ENCODE data around the gene CAD.

Gene CAD

GRCh38 chr2:27243391-27244130 is 26.4 kb downstream of the CAD start:
- H3K27ac ChIP-seq (ENCODE audit: low read depth, low read length, severe bottlenecking), result no peak overlapping the region
- H3K36me3 ChIP-seq (ENCODE audit: control insufficient read depth, insufficient read depth, low read length), result peaks cover 53% of the 10 kb centered on the region
- no peaks in the 10 kb centered on the region for H3K4me1 ChIP-seq (ENCODE audit: control insufficient read depth, insufficient read depth, low read length, poor library complexity, severe bottlenecking)
- 96 to 98% methylated on average over 17 to 18 of the region's 19 CpGs for WGBS, 2 experiments (ENCODE audit: insufficient coverage in 2 of 2)
- no peak overlapping the region for H3K4me3 ChIP-seq (ENCODE audit: extremely low read depth, insufficient read depth, low read length, poor library complexity, severe bottlenecking)
- no peaks in the 10 kb centered on the region for H3K9me3 ChIP-seq (ENCODE audit: control insufficient read depth, low read length)

GRCh38 chr2:27245116-27245515 is 27.9 kb downstream of the CAD start:
- H3K27ac ChIP-seq (ENCODE audit: low read depth, low read length, severe bottlenecking), result no peak overlapping the region

GRCh38 chr2:27245626-27246025 is 28.5 kb downstream of the CAD start:
- H3K36me3 ChIP-seq (ENCODE audit: control insufficient read depth, insufficient read depth, low read length), result peaks cover 40% of the 10 kb centered on the region
- H3K27ac ChIP-seq (ENCODE audit: low read depth, low read length, severe bottlenecking), result no peak overlapping the region
- H3K4me3 ChIP-seq (ENCODE audit: extremely low read depth, insufficient read depth, low read length, poor library complexity, severe bottlenecking), result no peak overlapping the region
- 92 to 100% methylated on average over 1 to 2 of the region's 4 CpGs for WGBS, 2 experiments (ENCODE audit: insufficient coverage in 2 of 2)
- H3K9me3 ChIP-seq (ENCODE audit: control insufficient read depth, low read length), result no peaks in the 10 kb centered on the region
- no peaks in the 10 kb centered on the region for H3K4me1 ChIP-seq (ENCODE audit: control insufficient read depth, insufficient read depth, low read length, poor library complexity, severe bottlenecking)

More at GRCh38 chr2:27245116-27245515, 27.9 kb downstream of the CAD start:
- Histone ChIP-seq H3K4me1 (ENCODE audit: control insufficient read depth, insufficient read depth, low read length, poor library complexity, severe bottlenecking) (no peaks in the 10 kb centered on the region), H3K4me3 (ENCODE audit: extremely low read depth, insufficient read depth, low read length, poor library complexity, severe bottlenecking) (no peak overlapping the region), H3K36me3 (ENCODE audit: control insufficient read depth, insufficient read depth, low read length) (peaks cover 45% of the 10 kb centered on the region), H3K9me3 (ENCODE audit: control insufficient read depth, low read length) (no peaks in the 10 kb centered on the region)
- WGBS, 2 experiments (ENCODE audit: insufficient coverage in 2 of 2), result 91 to 93% methylated on average over 8 of the region's 10 CpGs

- Histone ChIP-seq H3K4me3 (ENCODE audit: extremely low read depth, insufficient read depth, low read length, poor library complexity, severe bottlenecking) (no peak overlapping the region), H3K4me1 (ENCODE audit: control insufficient read depth, insufficient read depth, low read length, poor library complexity, severe bottlenecking) (no peaks in the 10 kb centered on the region), H3K36me3 (ENCODE audit: control insufficient read depth, insufficient read depth, low read length) (peaks cover 17% of the 10 kb centered on the region), H3K9me3 (ENCODE audit: control insufficient read depth, low read length) (no peaks in the 10 kb centered on the region), H3K27ac (ENCODE audit: low read depth, low read length, severe bottlenecking) (no peak overlapping the region)
- 56 to 93% methylated on average over 3 of the region's 4 CpGs for WGBS, 2 experiments (ENCODE audit: insufficient coverage in 2 of 2)
Measured at GRCh38 chr2:27247893-27248292, 30.7 kb downstream of the CAD start.

- H3K4me1 ChIP-seq (ENCODE audit: control insufficient read depth, insufficient read depth, low read length, poor library complexity, severe bottlenecking), result no peaks in the 10 kb centered on the region
- H3K9me3 ChIP-seq (ENCODE audit: control insufficient read depth, low read length), result no peaks in the 10 kb centered on the region
- 78 to 90% methylated on average over 9 of the region's 12 CpGs for WGBS, 2 experiments (ENCODE audit: insufficient coverage in 2 of 2)
- no peak overlapping the region for H3K4me3 ChIP-seq (ENCODE audit: extremely low read depth, insufficient read depth, low read length, poor library complexity, severe bottlenecking)
- no peak overlapping the region for H3K27ac ChIP-seq (ENCODE audit: low read depth, low read length, severe bottlenecking)
- peaks cover 3% of the 10 kb centered on the region for H3K36me3 ChIP-seq (ENCODE audit: control insufficient read depth, insufficient read depth, low read length)
Measured at GRCh38 chr2:27249159-27249890, 32.2 kb downstream of the CAD start.

GRCh38 chr2:27249891-27250651 is 32.9 kb downstream of the CAD start:
- Histone ChIP-seq H3K4me1 (ENCODE audit: control insufficient read depth, insufficient read depth, low read length, poor library complexity, severe bottlenecking) (no peaks in the 10 kb centered on the region), H3K36me3 (ENCODE audit: control insufficient read depth, insufficient read depth, low read length) (peaks cover under 1% of the 10 kb centered on the region), H3K27ac (ENCODE audit: low read depth, low read length, severe bottlenecking) (no peak overlapping the region), H3K4me3 (ENCODE audit: extremely low read depth, insufficient read depth, low read length, poor library complexity, severe bottlenecking) (no peak overlapping the region), H3K9me3 (ENCODE audit: control insufficient read depth, low read length) (no peaks in the 10 kb centered on the region)
- 19 to 23% methylated on average over 21 of the region's 22 CpGs for WGBS, 2 experiments (ENCODE audit: insufficient coverage in 2 of 2)

GRCh38 chr2:27250652-27251379 is 33.6 kb downstream of the CAD start:
- Histone ChIP-seq H3K4me3 (ENCODE audit: extremely low read depth, insufficient read depth, low read length, poor library complexity, severe bottlenecking) (no peak overlapping the region), H3K27ac (ENCODE audit: low read depth, low read length, severe bottlenecking) (no peak overlapping the region), H3K36me3 (ENCODE audit: control insufficient read depth, insufficient read depth, low read length) (no peaks in the 10 kb centered on the region), H3K4me1 (ENCODE audit: control insufficient read depth, insufficient read depth, low read length, poor library complexity, severe bottlenecking) (no peaks in the 10 kb centered on the region), H3K9me3 (ENCODE audit: control insufficient read depth, low read length) (no peaks in the 10 kb centered on the region)
- WGBS, 2 experiments (ENCODE audit: insufficient coverage in 2 of 2), result 68 to 74% methylated on average over 7 to 9 of the region's 13 CpGs

- Histone ChIP-seq H3K27ac (ENCODE audit: low read depth, low read length, severe bottlenecking) (no peak overlapping the region), H3K4me1 (ENCODE audit: control insufficient read depth, insufficient read depth, low read length, poor library complexity, severe bottlenecking) (no peaks in the 10 kb centered on the region), H3K9me3 (ENCODE audit: control insufficient read depth, low read length) (no peaks in the 10 kb centered on the region), H3K4me3 (ENCODE audit: extremely low read depth, insufficient read depth, low read length, poor library complexity, severe bottlenecking) (no peak overlapping the region), H3K36me3 (ENCODE audit: control insufficient read depth, insufficient read depth, low read length) (no peaks in the 10 kb centered on the region)
- 77 to 84% methylated on average over 8 to 11 of the region's 13 CpGs for whole genome bisulfite sequencing, 2 experiments (ENCODE audit: insufficient coverage in 2 of 2)
Measured at GRCh38 chr2:27251766-27252165, 34.6 kb downstream of the CAD start.

- Histone ChIP-seq H3K27ac (ENCODE audit: low read depth, low read length, severe bottlenecking) (no peak overlapping the region), H3K36me3 (ENCODE audit: control insufficient read depth, insufficient read depth, low read length) (no peaks in the 10 kb centered on the region), H3K4me3 (ENCODE audit: extremely low read depth, insufficient read depth, low read length, poor library complexity, severe bottlenecking) (no peak overlapping the region), H3K9me3 (ENCODE audit: control insufficient read depth, low read length) (no peaks in the 10 kb centered on the region), H3K4me1 (ENCODE audit: control insufficient read depth, insufficient read depth, low read length, poor library complexity, severe bottlenecking) (no peaks in the 10 kb centered on the region)
- WGBS, 2 experiments (ENCODE audit: insufficient coverage in 2 of 2), result 72 to 78% methylated on average over 8 to 10 of the region's 13 CpGs
Measured at GRCh38 chr2:27255187-27255586, 38.0 kb downstream of the CAD start.

GRCh38 chr2:27255660-27256059 is 38.5 kb downstream of the CAD start:
- H3K36me3 ChIP-seq (ENCODE audit: control insufficient read depth, insufficient read depth, low read length), result no peaks in the 10 kb centered on the region
- H3K27ac ChIP-seq (ENCODE audit: low read depth, low read length, severe bottlenecking), result no peak overlapping the region
- WGBS, 2 experiments (ENCODE audit: insufficient coverage in 2 of 2), result 45 to 67% methylated on average over 1 of the region's 1 CpG
- no peaks in the 10 kb centered on the region for H3K4me1 ChIP-seq (ENCODE audit: control insufficient read depth, insufficient read depth, low read length, poor library complexity, severe bottlenecking)
- no peaks in the 10 kb centered on the region for H3K9me3 ChIP-seq (ENCODE audit: control insufficient read depth, low read length)
- H3K4me3 ChIP-seq (ENCODE audit: extremely low read depth, insufficient read depth, low read length, poor library complexity, severe bottlenecking), result no peak overlapping the region
